HG03095 (cell line): ENCODE measurements around the gene CARMIL1.
A peak's percentile ranks its signal among the peaks of the same experiment; 100 is the strongest.

ENCODE experiments used
- ATAC-seq: cut with Tn5 transposase; IDR thresholded peaks from one replicate; pipeline ENCODE4 v1.9.1; 2021; ENCODE audit warnings: moderate library complexity; ENCODE audit not compliant: unreplicated experiment

CARMIL1 gene

GRCh38 chr6:25278914-25279747, at the start of gene CARMIL1:
Gene CARMIL1 (plus strand): TSS chr6:25279374. CDS start chr6:25279796, 422 bp downstream.
- ATAC-seq, result peak; percentile 73

- no peak for ATAC-seq
Observed at GRCh38 chr6:25229671-25230321, 49.4 kb upstream of the CARMIL1 start.

GRCh38 chr6:25232479-25232878, 46.7 kb upstream of the CARMIL1 start:
- no peak for ATAC-seq

- no peak for ATAC-seq
Observed at GRCh38 chr6:25233226-25233625, 45.9 kb upstream of the CARMIL1 start.

- ATAC-seq, result no peak
Observed at GRCh38 chr6:25237579-25237978, 41.6 kb upstream of the CARMIL1 start.

DNA sequence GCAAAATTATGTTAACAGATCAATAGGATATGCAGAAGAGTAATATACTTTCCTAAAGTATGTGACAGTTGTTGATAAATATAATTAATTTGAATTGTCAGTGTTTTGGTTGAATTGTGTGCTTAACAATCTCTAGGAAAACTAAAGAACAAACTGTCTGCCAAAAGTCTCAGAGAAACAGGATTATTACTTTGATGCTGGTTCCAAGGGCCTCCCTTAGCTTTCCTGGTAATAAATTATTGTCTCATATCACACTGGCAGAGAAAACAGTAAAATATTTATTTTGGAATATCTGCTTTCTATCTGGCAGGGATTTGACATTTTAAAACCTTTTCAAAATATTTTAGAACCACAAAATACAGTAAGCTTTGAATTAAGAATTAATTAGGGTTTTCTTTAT, 40.1 kb upstream of the CARMIL1 start:
- no peak for ATAC-seq

DNA sequence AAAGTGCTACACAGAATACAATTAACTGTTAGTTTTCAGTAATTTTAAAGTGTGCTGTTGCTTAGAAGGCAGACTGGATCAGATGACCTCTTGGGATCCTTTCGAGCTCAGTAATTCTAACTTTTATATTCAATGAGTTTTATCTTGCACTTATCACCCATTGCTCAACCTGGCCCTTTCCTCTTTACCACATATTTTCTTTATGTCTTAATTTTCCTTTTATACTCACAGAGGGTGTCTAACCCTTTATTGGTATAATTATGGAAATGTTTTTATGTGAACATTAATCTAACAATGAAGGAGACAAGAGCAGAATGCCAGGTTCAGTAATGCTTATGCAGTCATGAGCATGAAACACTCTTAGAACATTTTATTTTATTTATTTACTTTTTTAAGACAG, 39.7 kb upstream of the CARMIL1 start:
- no peak for ATAC-seq

DNA sequence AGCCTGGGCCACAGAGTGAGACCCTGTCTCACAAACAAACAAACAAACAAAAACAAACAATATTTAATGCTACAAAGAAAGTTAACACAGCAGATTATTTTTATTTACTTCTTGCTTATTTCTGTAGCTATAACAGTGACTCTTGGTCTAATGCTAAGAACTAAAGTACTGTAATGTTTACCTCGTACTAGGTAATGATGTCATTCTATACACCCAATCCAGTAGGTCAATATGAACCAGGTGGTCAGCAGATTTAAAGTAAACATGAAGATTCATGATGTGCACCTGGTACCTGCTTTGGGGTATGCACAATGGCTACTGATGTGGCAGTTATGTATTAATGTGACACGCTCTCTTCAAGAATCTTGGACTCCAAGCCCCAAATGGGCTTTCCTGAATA, 36.6 kb upstream of the CARMIL1 start:
- no peak for ATAC-seq

GRCh38 chr6:25244865-25245264, 34.3 kb upstream of the CARMIL1 start:
- ATAC-seq, result no peak

GRCh38 chr6:25248123-25248522, 31.1 kb upstream of the CARMIL1 start:
- ATAC-seq, result no peak

DNA sequence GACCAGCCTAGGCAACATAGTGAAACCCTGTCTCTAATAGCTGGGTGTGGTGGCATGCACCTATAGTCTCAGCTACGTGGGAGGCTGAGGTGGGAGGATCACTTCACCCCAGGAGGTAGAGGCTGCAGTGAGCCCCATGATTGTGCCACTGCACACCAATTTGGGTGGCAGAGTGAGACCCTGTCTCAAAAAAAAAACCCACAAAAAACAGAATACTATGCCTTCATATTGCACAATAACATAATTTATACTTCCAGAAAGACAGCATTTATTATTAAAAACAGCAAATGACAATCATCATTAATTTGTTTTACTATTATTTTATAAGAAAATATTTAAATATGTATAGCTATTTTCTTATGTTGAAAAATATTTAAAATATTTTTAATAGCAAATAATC, 30.0 kb upstream of the CARMIL1 start:
- ATAC-seq, result no peak

GRCh38 chr6:25250878-25251277, 28.3 kb upstream of the CARMIL1 start:
- ATAC-seq, result peak; percentile 83

DNA sequence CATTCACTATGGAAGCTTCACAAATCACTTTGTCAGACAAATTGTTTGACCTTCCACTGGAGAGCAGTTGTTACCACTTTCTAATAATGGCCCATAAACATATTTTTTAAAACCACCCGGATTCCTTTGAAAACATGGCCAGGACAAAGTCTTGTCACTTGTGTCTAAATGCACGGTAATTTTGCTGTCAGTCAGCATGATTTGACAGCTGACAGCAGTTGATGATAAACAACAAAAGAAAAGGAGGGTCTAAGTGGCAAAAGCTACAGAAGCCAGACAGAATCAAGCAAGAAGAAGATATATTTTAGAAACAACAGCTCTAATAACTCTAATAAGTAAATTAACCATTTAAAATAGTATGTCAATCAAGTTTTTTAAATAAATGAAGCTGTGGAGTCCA, 27.7 kb upstream of the CARMIL1 start:
- ATAC-seq, result no peak

- ATAC-seq, result no peak
Observed at GRCh38 chr6:25253351-25253750, 25.8 kb upstream of the CARMIL1 start.

GRCh38 chr6:25254671-25255070, 24.5 kb upstream of the CARMIL1 start:
- no peak for ATAC-seq

GRCh38 chr6:25257686-25258348, 21.4 kb upstream of the CARMIL1 start:
- ATAC-seq, result no peak

GRCh38 chr6:25259756-25260155, 19.4 kb upstream of the CARMIL1 start:
- no peak for ATAC-seq

DNA sequence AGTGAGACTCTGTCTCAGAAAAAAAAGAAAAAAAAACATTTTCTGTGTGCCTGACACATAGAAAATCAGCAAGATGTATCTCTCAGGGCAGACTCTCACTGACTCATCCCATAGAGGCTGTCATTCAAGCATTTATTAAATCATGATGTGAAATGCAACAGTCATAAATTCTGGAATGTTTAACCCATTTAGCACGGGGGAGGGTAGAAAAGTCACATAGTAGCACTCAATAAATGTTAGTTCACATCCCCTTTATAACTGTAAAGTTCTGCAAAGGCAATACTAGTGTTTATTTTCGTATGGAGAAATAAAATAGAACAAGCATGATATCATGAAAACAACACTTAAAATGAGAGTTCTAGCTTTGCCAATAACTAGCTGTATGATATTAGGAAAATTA, 15.5 kb upstream of the CARMIL1 start:
- no peak for ATAC-seq

- ATAC-seq, result no peak
Observed at GRCh38 chr6:25266456-25267100, 12.6 kb upstream of the CARMIL1 start.

DNA sequence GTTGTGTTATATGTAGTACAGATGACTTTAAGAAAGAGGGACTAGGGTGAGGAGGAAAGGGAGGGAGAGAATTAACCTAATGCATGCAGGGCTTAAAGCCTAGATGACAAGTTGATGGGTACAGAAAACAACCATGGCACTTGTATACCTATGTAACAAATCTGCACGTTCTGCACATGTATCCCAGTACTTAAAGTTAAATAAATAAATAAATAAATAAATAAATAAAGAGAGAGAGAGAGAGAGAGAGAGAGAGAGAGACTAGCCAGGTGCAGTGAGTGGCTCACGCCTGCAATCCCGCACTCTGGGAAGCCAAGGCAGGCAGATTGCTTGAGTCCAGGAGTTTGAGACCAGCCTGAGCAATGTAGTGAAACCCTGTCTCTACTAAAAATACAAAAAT, 11.5 kb upstream of the CARMIL1 start:
- ATAC-seq, result no peak

GRCh38 chr6:25270559-25270958, 8.6 kb upstream of the CARMIL1 start:
- ATAC-seq, result no peak
